Chondrocyte (in vitro differentiated cells): Measurements from ENCODE around the gene OR51F2. TPM values are rescaled to one million over a fixed set of nuclear protein-coding genes. Genes with fewer than 3 reads are reported as not detected.
A peak's percentile ranks its signal among the peaks of the same experiment; 100 is the strongest.
"Not testable (repeated sequence)": the region's sequence is repeated elsewhere in the genome, so short reads cannot be mapped to it uniquely, and the experiment has no call there.

Experiments
- DNase-seq: peaks from one replicate; pipeline ENCODE4 v3.0.0; 2021; ENCODE audit warnings: mixed read lengths, low spot score
- H3K27ac Mint-ChIP-seq: one replicate; pipeline ENCODE4 v1.8.0; 2021; ENCODE audit warnings: mild to moderate bottlenecking, moderate library complexity, mixed read lengths; ENCODE audit not compliant: unreplicated experiment
- H3K27me3 Mint-ChIP-seq: 2 replicates; pipeline ENCODE4 v1.8.0; 2021; ENCODE audit warnings: low read depth, mixed read lengths
- H3K36me3 Mint-ChIP-seq: 2 replicates; pipeline ENCODE4 v1.8.0; 2021; ENCODE audit warnings: low read depth, mixed read lengths
- H3K4me1 Mint-ChIP-seq: 2 replicates; pipeline ENCODE4 v1.8.0; 2021; ENCODE audit warnings: low read depth, mild to moderate bottlenecking, mixed read lengths
- H3K4me3 Mint-ChIP-seq: one replicate; pipeline ENCODE4 v1.8.0; 2021; ENCODE audit warnings: mild to moderate bottlenecking, moderate library complexity, mixed read lengths; ENCODE audit not compliant: unreplicated experiment
- H3K9me3 Mint-ChIP-seq: 2 replicates; pipeline ENCODE4 v1.8.0; 2021; ENCODE audit warnings: low read depth, mixed read lengths
- CTCF ChIP-seq: fragments of 200-600 bp; sonication (generic); IDR thresholded peaks from 2 replicates; pipeline ENCODE4 v1.5.0; 2021; ENCODE audit warnings: antibody characterized with exemption, mild to moderate bottlenecking, moderate library complexity
- total RNA-seq: library from RNA; stranded (reverse); gene quantifications from 3 replicates; pipeline ENCODE4 v1.2.1, GENCODE V29; 2021

OR51F2 gene
- total RNA-seq, 1 donor from 2014 or later = not detected

- Mint-ChIP-seq H3K4me3 (no peak overlapping the region), H3K27ac (no peak overlapping the region), H3K4me1 (no peaks in the 10 kb centered on the region), H3K9me3 (no peaks in the 10 kb centered on the region), H3K36me3 (no peaks in the 10 kb centered on the region), H3K27me3 (peaks cover 19% of the 10 kb centered on the region)
- no peak for TF ChIP-seq CTCF
- DNase-seq = no peak
Measured at GRCh38 chr11:4830909-4831308, 9.8 kb downstream of the OR51F2 start.

- H3K27ac Mint-ChIP-seq = no peak overlapping the region
- peaks cover 13% of the 10 kb centered on the region for H3K27me3 Mint-ChIP-seq
- no peaks in the 10 kb centered on the region for H3K4me1 Mint-ChIP-seq
- no peak for DNase-seq
- TF ChIP-seq CTCF = no peak
- no peak overlapping the region for H3K4me3 Mint-ChIP-seq
- peaks cover 6% of the 10 kb centered on the region for H3K9me3 Mint-ChIP-seq
- H3K36me3 Mint-ChIP-seq = no peaks in the 10 kb centered on the region
Measured at GRCh38 chr11:4839851-4840549, 18.9 kb downstream of the OR51F2 start.

- peaks cover 23% of the 10 kb centered on the region for H3K27me3 Mint-ChIP-seq
- no peaks in the 10 kb centered on the region for H3K36me3 Mint-ChIP-seq
- TF ChIP-seq CTCF = no peak
- no peak within 1 kb of the TSS for H3K27ac Mint-ChIP-seq
- H3K9me3 Mint-ChIP-seq = peaks cover 2% of the 10 kb centered on the region
- no peaks in the 10 kb centered on the region for H3K4me1 Mint-ChIP-seq
- H3K4me3 Mint-ChIP-seq = no peak within 1 kb of the TSS
- no peak for DNase-seq
Measured at GRCh38 chr11:4848908-4849532, 27.9 kb downstream of the OR51F2 start, which contains the start of gene OR51S1. Gene OR51S1, minus strand, starts transcription at chr11:4849208. Its CDS starts 0 bp downstream, at chr11:4849208.

GRCh38 chr11:4851033-4851432 is 29.9 kb downstream of the OR51F2 start:
- peaks cover 6% of the 10 kb centered on the region for H3K9me3 Mint-ChIP-seq
- no peaks in the 10 kb centered on the region for H3K4me1 Mint-ChIP-seq
- H3K36me3 Mint-ChIP-seq = no peaks in the 10 kb centered on the region
- no peak for TF ChIP-seq CTCF
- no peak overlapping the region for H3K4me3 Mint-ChIP-seq
- H3K27me3 Mint-ChIP-seq = peaks cover 23% of the 10 kb centered on the region
- no peak overlapping the region for H3K27ac Mint-ChIP-seq
- no peak for DNase-seq

GRCh38 chr11:4854286-4854685 is 33.2 kb downstream of the OR51F2 start:
- not testable (repeated sequence) for H3K4me3 Mint-ChIP-seq, H3K36me3 Mint-ChIP-seq, H3K9me3 Mint-ChIP-seq, H3K4me1 Mint-ChIP-seq, H3K27ac Mint-ChIP-seq
- H3K27me3 Mint-ChIP-seq = peaks cover 20% of the 10 kb centered on the region
- DNase-seq = peak; percentile 62
